Measurements from ENCODE around the gene SYT17. TPM values are rescaled to one million over a fixed set of nuclear protein-coding genes. Genes with fewer than 3 reads are reported as not detected.
A peak's percentile ranks its signal among the peaks of the same experiment; 100 is the strongest.

SYT17 gene
- total and polyA plus RNA-seq, 12 donors = 0.20 to 1.3 (median 0.59) TPM

- WGBS, 2 donors = 75 to 76% methylated on average over 3 of the region's 3 CpGs
- intact Hi-C loops (cut with DNase I) = no loop called here
- ATAC-seq = no peak
- H3K27ac ChIP-seq = no peak overlapping the region
- no peak for DNase-seq
- H3K9me3 ChIP-seq = no peaks in the 10 kb centered on the region
- H3K4me1 ChIP-seq = no peaks in the 10 kb centered on the region
- H3K4me3 ChIP-seq = no peak overlapping the region
- no peaks in the 10 kb centered on the region for H3K36me3 ChIP-seq
- H3K27me3 ChIP-seq = peaks cover 0 to under 1% (median 0%) of the 10 kb centered on the region in 7 donors
- no peak for TF ChIP-seq CTCF (IDR thresholded peaks at IDR 0.05)
Measured at GRCh38 chr16:19282101-19282500, 114.1 kb downstream of the SYT17 start.

GRCh38 chr16:19283637-19284036, 115.6 kb downstream of the SYT17 start:
- Histone ChIP-seq H3K36me3 (no peaks in the 10 kb centered on the region), H3K27ac (no peak overlapping the region), H3K4me3 (no peak overlapping the region), H3K27me3 (peaks cover 0 to 15% (median 0%) of the 10 kb centered on the region in 7 donors), H3K4me1 (no peaks in the 10 kb centered on the region), H3K9me3 (no peaks in the 10 kb centered on the region)
- TF ChIP-seq CTCF (IDR thresholded peaks at IDR 0.05) = no peak
- intact Hi-C loops (cut with DNase I) = no loop called here
- no peak for DNase-seq
- WGBS, 2 donors = 83 to 89% methylated on average over 2 of the region's 2 CpGs
- ATAC-seq = no peak

GRCh38 chr16:19284207-19284606, 116.2 kb downstream of the SYT17 start:
- 50 to 59% methylated on average over 1 of the region's 1 CpG for WGBS, 2 donors
- H3K27me3 ChIP-seq = peaks cover 0 to 18% (median 1%) of the 10 kb centered on the region in 7 donors
- no peaks in the 10 kb centered on the region for H3K4me1 ChIP-seq
- H3K4me3 ChIP-seq = no peak overlapping the region
- intact Hi-C loops (cut with DNase I) = no loop called here
- H3K27ac ChIP-seq = no peak overlapping the region
- no peak for TF ChIP-seq CTCF (IDR thresholded peaks at IDR 0.05)
- no peaks in the 10 kb centered on the region for H3K9me3 ChIP-seq
- peak in 2 of 8 donors; percentile 66 to 67 for ATAC-seq
- H3K36me3 ChIP-seq = no peaks in the 10 kb centered on the region
- DNase-seq = no peak

- TF ChIP-seq CTCF (IDR thresholded peaks at IDR 0.05) = no peak
Measured at GRCh38 chr16:19285431-19285830, 117.4 kb downstream of the SYT17 start, which contains the start of gene CLEC19A. CLEC19A (plus strand) TSS chr16:19285731; CDS start chr16:19285852, 121 bp downstream.

More at GRCh38 chr16:19285431-19285830, 117.4 kb downstream of the SYT17 start, which contains the start of gene CLEC19A:
- intact Hi-C loops (cut with DNase I) = no loop called here
- no peak within 1 kb of the TSS for H3K4me3 ChIP-seq
- 66 to 72% methylated on average over 2 of the region's 2 CpGs for WGBS, 2 donors
- H3K36me3 ChIP-seq = no peaks in the 10 kb centered on the region
- H3K9me3 ChIP-seq = no peaks in the 10 kb centered on the region
- ATAC-seq (no peak), DNase-seq (no peak)
- peaks cover 0 to 18% (median 5%) of the 10 kb centered on the region in 7 donors for H3K27me3 ChIP-seq
- H3K4me1 ChIP-seq = no peaks in the 10 kb centered on the region
- H3K27ac ChIP-seq = no peak within 1 kb of the TSS
